H4 (cell line): ENCODE data around the gene CRYL1. TPM values are rescaled to one million over a fixed set of nuclear protein-coding genes. Genes with fewer than 3 reads are reported as not detected.
"Not testable (repeated sequence)": the region's sequence is repeated elsewhere in the genome, so short reads cannot be mapped to it uniquely, and the experiment has no call there.

Source experiments
- DNase-seq: peaks from one replicate; pipeline ENCODE4 v3.0.0-alpha.2; 2015; ENCODE audit warnings: low spot score
- total RNA-seq: library from RNA; depleted of rRNA; stranded (reverse); fragments of >200 nt; shearing (Covaris generic); gene quantifications from 2 replicates; pipeline ENCODE4 v1.2.3, GENCODE V29; 2014

The CRYL1 gene
- total RNA-seq, 1 experiment from 2014 or later: 6.8 TPM

DNA sequence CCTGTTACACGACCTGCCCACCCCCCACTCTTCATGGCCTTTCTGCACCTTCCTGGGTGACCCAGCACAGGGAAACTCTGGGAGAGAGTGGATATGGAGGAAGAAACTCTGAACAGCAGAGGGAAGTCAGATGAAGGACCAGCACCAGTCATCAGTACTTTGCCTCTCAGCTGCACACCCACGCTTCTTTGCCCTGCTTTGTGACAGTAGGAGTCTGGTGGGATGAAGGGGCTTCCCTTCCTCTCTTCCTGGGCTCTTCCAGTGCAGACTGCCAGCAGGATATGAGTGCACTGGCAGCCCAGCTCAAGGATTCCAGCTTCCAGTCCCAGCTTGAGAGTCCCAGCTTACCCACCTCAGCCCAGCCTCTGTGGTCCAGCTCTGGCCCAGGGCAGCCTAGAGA lies 68.9 kb downstream of the CRYL1 start:
- no peak for DNase-seq

- DNase-seq: no peak
These were observed 74.3 kb downstream of the CRYL1 start for GRCh38 chr13:20451397-20451796.

- no peak for DNase-seq
These were observed 77.2 kb downstream of the CRYL1 start for GRCh38 chr13:20448470-20448869.

GRCh38 chr13:20446900-20447299 lies 78.8 kb downstream of the CRYL1 start:
- no peak for DNase-seq

DNA sequence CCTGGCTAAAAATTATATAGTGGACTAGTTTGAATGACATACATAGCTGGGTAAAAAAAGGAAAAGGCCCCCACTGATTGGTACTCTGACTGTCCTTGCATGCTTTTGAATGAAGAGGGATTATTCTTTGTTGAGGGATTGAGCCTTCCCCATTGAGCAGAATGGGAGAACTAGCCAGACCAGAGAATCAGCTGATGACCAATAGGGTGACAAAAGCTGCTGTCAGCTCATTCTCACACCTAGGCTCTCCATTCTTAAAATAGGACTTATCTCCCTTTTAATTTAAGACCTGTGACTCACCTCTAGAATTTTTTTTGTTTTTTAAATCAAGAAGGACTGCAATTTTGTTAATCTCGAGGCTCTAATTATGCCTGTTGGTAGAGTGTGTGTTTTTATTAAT lies 79.3 kb downstream of the CRYL1 start:
- DNase-seq: no peak

- no peak for DNase-seq
These were observed 82.8 kb downstream of the CRYL1 start for GRCh38 chr13:20442798-20443381.

- no peak for DNase-seq
These were observed 83.3 kb downstream of the CRYL1 start for GRCh38 chr13:20442375-20442774.

- no peak for DNase-seq
These were observed 83.8 kb downstream of the CRYL1 start for GRCh38 chr13:20441879-20442278.

DNA sequence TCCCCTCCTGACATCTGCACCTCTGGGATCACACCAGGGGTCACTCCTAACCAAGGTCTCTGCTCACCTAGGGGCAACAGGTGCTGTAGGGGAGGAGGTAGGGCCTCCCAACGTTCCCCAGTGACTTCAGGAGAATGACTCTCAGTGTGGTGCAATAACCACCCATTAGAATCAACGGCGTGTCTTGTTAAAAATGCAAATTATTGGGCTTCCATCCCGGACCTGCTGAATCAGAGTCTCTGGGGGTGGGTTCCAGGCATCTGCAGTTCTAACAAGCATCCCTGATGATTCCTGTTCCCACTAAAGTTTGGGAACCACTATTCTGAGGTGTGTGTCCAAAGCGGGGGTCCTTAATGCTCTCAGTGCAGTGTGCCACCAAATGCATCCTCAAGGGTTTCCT lies 84.6 kb downstream of the CRYL1 start:
- DNase-seq: no peak

- DNase-seq: no peak
These were observed 86.4 kb downstream of the CRYL1 start for GRCh38 chr13:20439261-20439660.

DNA sequence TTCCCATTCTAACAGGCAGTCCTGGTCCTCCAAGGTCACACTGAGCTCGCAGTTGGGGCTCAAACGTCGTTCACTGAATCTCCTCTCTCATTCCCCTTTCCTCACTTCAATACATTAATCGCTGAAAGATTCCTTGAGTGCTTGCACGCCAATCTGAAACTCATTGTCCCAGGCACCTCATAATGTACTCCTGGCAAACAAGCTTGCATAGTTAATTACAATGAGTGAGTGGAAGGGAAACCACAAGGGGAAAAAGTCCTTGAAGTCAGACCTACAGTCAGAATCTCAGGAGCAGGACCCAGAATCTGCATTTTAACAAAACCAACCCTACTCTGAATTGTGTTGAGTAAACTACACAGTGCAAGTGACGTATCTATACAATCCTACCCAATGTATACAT lies 86.9 kb downstream of the CRYL1 start:
- no peak for DNase-seq

DNA sequence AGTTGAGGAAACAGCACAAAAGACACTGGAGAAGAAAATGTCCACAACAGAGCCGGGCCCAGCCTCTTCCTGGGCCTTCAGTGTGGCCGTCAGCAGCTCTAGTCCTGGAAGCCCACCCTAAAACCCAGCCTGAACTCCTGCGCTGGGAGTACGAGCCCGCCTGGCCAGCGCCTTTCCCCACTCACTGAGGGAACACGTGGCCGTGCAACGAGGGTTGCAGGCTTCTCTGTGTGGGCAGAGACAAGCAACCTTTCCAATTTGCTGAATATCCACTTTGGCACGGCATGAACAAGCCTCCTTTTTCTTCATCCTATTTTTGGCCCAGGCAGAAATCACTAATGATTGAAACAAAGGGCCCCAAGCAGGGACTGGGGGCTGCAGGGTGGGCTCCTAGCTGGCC lies 89.2 kb downstream of the CRYL1 start:
- DNase-seq: no peak

DNA sequence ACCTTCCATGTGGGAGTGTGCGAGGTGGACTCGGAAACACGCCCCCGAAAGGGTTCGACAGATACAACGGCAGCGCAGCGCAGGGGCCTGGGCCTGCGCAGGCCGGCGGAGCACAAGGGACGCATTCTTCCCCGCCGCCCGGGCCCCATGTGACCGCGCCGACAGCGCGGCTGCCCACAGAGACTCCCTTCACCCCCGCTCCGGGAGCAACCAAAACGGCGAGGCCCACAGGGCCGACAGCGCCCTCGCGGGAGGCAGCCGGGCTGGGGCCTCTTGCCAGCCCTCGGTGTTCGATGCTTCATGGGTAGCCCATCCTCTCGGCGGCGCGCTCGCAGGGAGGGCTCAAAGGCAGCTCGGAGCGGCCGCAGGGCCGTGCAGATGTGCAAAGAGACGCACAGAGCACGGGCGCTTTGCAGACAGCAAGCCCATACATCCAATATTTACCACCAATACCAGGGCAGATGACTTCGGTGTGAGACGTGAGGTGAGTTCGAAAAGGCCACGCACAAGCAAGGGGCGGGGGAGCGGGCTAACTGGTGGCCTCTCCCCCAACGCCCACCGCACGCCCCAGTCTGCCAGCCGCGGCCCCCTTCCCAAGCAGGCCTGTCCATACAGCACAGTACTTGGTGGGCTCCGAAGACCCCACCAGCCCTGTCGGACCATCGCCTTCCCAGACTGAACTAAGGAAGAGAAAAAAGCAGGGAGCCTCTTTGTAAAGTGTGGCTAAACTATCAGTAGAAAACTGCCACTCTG lies 89.9 kb downstream of the CRYL1 start:
- no peak for DNase-seq

DNA sequence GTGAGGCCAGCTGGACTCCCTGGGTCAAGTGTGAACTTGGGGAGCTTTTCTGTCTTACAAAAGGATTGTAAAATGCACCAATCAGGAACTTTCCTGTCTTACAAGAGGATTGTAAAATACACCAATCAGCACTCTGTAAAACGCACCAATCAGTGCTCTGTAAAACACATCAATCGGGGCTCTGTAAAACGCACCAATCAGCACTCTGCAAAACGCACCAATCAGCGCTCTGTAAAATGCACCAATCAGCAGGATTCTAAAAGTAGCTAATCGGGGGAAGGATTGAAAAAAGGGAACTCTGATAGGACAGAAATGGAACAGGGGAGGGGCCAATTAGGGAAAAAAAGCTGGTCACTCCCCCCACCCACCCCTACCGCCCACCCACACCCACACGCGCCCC lies 91.4 kb downstream of the CRYL1 start:
- not testable (repeated sequence) for DNase-seq

DNA sequence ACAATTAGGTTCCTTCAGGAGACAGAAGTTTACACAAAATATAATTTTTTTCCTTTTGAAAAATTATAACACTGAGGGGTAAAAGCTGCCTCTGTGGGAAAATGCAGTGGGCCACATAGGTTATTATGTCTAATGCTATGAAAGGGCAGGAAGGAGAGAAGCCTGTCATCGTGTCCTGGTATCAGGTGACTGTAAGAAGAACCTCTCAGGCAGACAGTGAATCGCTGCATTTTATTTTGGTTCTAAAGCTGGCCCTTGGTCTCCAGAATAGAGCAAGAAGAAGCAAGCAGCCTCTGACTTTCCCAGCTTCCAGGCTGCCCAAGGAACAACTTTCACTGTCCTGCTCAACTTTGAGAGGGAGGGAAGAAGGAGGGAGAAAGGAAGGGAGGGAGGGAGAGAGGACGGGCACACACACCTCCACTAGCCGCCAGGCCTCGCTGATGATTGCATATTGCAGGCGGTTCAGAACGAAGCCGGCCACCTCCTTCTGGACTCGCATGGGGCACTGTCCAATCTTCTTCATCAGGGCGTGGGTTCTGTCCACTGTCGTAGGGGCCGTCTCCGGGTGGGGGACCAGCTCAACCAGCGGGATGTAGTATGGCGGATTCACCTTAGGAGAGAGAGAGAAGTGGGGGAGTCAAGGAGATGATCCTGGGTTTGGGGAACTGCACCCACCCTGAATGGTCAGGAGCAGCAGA lies 93.8 kb downstream of the CRYL1 start:
- DNase-seq: no peak

GRCh38 chr13:20431080-20431479 lies 94.6 kb downstream of the CRYL1 start:
- DNase-seq: no peak

GRCh38 chr13:20430296-20430695 lies 95.4 kb downstream of the CRYL1 start:
- no peak for DNase-seq

- no peak for DNase-seq
These were observed 96.0 kb downstream of the CRYL1 start for GRCh38 chr13:20429682-20430081.

GRCh38 chr13:20428666-20429644 lies 96.7 kb downstream of the CRYL1 start:
- no peak for DNase-seq

GRCh38 chr13:20426766-20427448 lies 98.8 kb downstream of the CRYL1 start:
- no peak for DNase-seq

DNA sequence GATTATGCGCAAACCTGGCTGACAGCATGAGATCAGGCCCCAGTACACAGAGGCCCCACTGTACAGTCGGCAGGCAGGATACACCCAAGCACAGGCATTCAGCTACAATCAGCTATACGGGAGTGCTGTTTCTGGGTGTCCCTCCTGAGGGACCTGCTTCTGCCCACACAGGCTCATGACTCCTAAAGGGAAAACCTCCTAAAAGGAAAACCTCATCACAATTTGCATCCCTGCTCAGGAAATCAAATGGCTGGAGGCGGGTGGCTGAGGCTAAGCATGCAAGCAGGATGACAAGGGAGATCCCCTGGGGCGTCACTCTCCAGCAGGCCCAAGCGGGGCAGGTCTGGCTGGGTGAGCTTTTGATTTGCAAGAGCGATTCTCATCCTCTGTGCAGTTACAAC lies 99.8 kb downstream of the CRYL1 start:
- no peak for DNase-seq
